Measurements from ENCODE around the gene ELMOD3.

- TF ChIP-seq POLR2AphosphoS5 (IDR thresholded peaks at IDR 0.05) (no peak), CTCF (IDR thresholded peaks at IDR 0.05) (no peak)
Observed at GRCh38 chr2:85341269-85342029, 13.1 kb upstream of the ELMOD3 start.

Data from suprapubic skin (tissue), 3 donors.